ENCODE measurements around the gene MRPL41. TPM values are rescaled to one million over a fixed set of nuclear protein-coding genes. Genes with fewer than 3 reads are reported as not detected.

Gene MRPL41
- total RNA-seq: 21.1 and 25.3 TPM in 2 replicates

DNA sequence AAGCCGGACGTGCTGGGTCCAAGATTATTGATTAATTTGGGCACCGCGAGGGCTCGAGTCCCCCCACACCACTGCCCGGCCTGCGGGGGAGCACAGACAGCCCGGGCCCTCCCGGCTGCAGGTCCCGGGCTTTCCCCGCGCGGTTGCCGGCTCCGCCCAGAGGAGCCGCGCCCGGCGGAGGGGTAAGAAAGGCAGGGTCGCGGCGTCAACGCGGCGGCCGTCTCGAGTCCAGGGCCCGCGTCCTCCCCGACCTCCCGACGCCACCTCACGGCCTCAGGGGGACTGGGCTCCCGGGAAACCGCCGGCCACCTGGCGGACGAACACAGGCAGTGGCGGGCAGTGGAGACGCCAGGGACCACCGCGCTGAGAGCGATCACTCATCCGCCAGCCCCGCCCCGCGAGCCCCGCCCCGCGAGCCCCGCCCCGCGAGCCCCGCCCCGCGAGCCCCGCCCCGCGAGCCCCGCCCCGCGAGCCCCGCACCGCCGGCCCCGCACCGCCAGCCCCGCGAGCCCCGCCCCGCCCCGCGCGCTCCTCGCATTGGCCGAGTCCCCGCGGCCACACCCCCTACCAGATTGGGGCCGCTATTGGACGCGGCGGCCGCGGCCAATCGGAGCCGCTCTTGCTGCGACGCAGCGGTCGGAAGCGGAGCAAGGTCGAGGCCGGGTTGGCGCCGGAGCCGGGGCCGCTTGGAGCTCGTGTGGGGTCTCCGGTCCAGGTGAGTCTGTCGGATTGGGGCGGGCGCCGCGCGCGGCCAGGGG, at the start of gene MRPL41:
Gene MRPL41, plus strand, starts transcription at position 616 of the 758 bp plus-strand sequence. CDS start 203 bp downstream, outside the sequence.

DNA sequence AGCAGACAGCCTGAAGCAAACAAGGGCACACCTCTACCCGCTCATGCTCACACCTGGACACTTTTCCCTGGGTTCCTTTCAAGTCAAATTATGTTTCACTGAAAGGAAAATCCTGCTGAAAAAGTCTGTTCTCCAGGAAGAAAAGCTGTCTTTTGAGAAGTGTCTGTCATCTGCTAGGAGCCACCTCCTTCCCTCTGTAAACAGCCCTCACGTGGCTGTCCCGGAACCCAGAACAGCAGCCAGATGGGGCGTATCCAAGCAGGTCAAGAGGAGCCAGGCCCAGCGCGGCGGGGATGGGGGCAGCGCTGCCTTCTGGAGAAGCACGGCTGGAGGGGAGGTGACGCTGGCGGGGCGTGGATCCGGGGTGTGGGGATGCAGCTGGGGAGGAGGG, 1.5 kb upstream of the MRPL41 start, which contains the start of gene PNPLA7:
Gene PNPLA7, minus strand, starts transcription at position 172 of the 391 bp plus-strand sequence. CDS start 205 bp downstream, outside the sequence.

DNA sequence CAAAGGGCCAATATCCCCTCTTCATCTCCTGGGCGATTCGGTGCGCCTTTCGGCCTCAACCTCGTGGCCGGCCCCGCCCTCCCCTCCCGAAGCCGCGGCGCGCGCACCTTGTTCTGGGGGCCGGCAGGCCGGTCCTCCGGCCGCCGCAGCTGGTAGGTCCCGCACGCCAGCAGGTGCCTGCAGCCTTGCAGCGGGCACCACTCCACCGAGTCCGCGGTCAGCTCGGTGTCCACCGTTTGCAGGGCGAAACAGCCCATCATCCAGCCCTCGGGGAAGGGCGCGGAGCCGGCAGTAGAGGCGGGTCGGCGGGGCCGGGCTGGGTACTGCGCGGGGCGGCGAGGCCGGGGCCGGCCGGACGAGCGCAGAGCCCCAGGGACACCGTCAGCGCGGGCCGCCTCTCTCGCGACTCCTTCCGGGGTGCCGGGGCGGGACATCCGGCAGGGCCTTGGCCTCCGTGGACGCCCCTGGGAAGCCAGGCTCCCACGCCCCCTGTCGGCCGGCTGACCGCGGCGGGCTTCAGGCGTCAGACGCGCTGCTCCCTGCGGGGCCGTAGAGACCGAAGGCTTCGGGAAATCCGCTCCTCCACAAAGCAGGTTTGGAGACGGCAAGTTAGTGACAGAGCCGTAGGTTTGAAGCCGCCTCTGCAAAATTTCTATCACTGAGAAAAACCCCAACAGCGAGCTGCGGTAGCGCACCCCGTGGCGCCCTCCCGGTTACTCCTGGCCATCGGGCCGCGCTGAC, 27.0 kb downstream of the MRPL41 start, which contains the start of gene DPH7:
Gene DPH7, minus strand, starts transcription at position 408 of the 741 bp plus-strand sequence. Its CDS starts 148 bp downstream, at position 260.

DNA sequence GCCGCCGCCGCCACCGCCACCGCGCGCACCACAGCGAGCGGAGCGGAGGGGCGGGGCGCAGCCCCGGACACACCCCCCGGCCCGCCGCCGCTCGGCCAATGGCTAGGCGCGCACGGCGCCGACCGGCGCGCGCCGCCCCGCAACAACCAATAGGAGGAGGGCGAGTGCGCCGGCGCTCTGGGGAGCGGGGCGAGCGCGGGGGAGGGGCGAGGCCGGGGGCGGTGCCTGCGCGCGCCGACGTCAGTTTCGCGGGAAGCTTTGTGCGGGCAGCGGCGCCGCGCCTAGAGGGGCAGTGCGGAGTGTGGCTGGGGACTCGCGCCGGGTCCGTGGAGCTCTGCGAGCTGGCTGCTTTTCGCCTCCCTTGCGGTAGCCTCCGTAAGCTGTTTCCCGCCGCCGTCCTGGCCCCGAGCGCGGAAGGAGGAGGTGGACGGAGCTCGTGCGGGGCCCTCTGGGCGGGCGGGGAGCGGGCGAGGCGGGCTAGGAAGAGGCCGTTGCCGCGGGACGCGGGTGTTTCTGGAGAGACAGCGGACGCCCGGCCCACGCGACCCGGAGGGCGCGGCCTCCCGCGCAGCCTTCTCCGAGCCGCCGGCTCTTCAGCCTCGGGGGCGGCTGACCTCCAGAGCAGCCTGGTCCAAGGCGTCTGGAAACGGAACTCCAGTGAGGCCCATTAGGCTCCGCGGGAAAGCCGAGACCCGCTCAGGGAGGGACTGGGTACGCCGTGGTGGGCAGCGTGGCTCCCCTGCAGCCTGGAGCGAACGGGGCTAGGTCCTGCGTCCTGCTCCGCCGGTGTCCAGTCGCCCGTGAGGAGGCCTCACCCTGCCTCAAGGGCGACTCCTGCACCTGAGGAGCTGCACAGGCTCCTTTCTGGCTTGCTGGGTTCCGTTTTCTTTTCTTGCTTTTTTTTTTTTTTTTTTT, 39.0 kb downstream of the MRPL41 start, which contains the start of gene ZMYND19:
Gene ZMYND19, minus strand, starts transcription at position 44 of the 915 bp plus-strand sequence. CDS start 249 bp downstream, outside the sequence.

Other genes starting within 250 kb of the MRPL41 start
- gene NRARP, start 249.6 kb upstream of the MRPL41 start, total RNA-seq: 0.13 and 0.22 TPM in 2 replicates
- 6.3 and 7.6 TPM in 2 replicates for gene EXD3, start 128.7 kb upstream of the MRPL41 start, total RNA-seq
- gene NOXA1, start 128.5 kb upstream of the MRPL41 start, total RNA-seq: 0.39 and 0.65 TPM in 2 replicates
- not detected in 2 replicates for gene ENTPD8, start 110.5 kb upstream of the MRPL41 start, total RNA-seq
- 22.7 and 27.0 TPM in 2 replicates for gene NSMF, start 92.5 kb upstream of the MRPL41 start, total RNA-seq
- gene PNPLA7, start 1.5 kb upstream of the MRPL41 start, total RNA-seq: 2.6 and 3.0 TPM in 2 replicates
- 13.1 and 15.7 TPM in 2 replicates for gene DPH7, start 27.0 kb downstream of the MRPL41 start, total RNA-seq
- 8.1 and 8.8 TPM in 2 replicates for gene ZMYND19, start 38.6 kb downstream of the MRPL41 start, total RNA-seq
- 11.9 and 16.9 TPM in 2 replicates for gene ARRDC1, start 53.8 kb downstream of the MRPL41 start, total RNA-seq
- 34.9 and 41.6 TPM in 2 replicates for gene EHMT1, start 67.1 kb downstream of the MRPL41 start, total RNA-seq

Measured in articular chondrocyte of knee joint (primary cell).